Measurements from ENCODE around the gene CDK5.

The CDK5 gene

GRCh38 chr7:151086802-151087244 is 29.1 kb upstream of the CDK5 start:
- DNase-seq, result peak; percentile 11

DNA sequence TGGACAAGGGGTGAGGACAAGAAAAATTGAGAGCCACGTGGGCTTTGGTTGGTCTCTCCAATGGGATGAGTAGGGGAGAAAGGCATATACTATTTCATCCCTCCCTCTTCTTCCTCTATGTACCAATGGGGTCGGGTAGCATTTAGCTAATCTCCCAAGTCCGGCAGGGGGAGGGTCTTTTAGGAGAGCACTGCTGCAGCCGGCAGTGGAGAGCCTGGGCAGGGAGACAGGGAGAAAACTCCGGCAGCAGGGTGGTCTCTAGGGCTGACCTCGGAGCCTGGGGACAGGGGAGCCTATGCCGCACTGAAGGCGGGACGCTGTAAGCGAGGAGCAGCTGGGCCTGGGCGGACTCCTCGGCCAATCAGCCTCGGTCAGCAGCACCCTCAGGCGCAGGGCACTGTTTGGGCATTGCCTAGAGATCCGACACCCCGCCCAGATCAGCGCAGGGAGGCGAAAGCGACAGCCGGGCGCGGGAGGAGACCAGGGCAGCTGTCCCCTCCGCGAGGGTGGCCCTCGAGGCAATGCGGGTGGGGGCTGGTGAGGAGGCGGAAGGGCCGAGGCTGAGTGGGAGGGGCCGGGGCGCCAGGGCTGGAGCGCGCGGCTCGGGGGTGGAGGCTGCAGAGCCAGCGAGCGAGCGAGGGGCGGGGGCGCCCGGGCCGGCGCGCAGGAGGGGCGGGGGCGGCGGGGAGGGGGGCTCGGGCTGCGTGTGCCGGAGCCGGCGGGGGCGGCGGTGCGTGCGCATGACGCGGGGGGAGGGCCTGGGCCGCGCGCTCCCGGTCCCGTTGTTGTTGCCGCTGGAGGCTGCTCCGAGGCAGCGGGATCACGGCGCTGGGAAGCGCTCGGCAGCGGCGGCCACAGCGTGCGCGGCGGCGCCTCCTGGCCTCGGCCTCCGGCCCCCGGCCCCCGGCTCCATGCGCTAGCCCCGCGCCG is 28.3 kb upstream of the CDK5 start, which contains the start of gene AGAP3:
TSS of gene AGAP3 (plus strand) at position 785 of the 930 bp plus-strand sequence. CDS start 267 bp downstream, outside the sequence.
- DNase-seq, result peak; percentile 52

- no peak for DNase-seq
These were observed 27.6 kb upstream of the CDK5 start for GRCh38 chr7:151085329-151085690.

DNA sequence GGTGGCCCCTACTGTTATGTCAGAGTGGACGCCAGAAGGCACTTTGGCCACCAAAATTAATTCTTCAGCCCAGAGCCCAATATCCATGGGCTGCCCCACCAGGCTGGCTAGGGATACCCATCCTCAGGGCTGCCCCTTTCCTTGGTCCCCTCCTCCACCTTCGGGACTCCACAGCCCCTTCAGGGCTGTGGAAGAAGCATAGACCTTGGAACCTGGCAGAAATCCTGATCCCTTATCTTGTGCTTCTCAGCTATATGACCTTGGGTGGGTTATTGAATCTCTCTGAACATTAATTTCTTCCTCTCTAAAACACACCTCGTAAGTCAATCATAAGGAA is 26.1 kb upstream of the CDK5 start:
- DNase-seq, result no peak

DNA sequence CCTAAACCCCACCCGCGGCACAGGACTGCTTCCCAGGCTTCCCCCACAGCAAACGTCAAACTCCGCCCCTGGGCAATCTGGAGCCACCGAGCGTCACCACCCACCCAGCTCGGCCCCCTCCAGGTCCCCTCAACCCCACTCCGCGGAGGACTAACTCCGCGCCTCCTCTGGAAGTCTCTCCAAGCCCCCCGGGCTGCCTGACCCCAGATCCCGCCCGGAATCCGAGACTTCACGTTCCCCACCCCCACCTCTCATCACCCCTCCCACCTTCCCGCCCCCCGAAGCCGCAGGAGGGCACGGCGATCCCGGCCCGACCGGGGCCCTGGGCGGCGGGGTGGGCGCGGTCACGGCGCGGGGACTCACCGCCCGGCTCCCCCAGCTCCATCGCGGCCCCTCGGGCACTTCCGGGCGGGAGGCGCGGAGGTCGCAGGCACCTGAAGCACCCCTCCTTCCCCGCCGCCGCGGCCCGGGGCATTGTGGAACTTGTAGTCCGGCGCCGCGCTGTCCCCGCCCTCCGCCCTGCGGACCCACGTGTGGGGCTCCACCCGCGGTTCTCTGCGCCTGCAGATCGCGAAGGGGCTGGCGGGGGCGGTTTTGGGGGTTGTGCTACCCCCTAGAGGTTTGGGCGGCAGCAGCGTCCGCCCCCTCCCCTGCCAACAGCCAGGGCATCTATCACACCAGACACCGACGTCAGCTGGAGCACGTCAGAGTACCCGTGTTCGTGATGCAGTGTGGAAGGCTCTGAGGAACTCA is 25.6 kb upstream of the CDK5 start, which contains the start of gene TMUB1:
TSS of gene TMUB1 (minus strand) at position 423 of the 753 bp plus-strand sequence. CDS start 930 bp downstream, outside the sequence.
- peak; percentile 52 for DNase-seq

DNA sequence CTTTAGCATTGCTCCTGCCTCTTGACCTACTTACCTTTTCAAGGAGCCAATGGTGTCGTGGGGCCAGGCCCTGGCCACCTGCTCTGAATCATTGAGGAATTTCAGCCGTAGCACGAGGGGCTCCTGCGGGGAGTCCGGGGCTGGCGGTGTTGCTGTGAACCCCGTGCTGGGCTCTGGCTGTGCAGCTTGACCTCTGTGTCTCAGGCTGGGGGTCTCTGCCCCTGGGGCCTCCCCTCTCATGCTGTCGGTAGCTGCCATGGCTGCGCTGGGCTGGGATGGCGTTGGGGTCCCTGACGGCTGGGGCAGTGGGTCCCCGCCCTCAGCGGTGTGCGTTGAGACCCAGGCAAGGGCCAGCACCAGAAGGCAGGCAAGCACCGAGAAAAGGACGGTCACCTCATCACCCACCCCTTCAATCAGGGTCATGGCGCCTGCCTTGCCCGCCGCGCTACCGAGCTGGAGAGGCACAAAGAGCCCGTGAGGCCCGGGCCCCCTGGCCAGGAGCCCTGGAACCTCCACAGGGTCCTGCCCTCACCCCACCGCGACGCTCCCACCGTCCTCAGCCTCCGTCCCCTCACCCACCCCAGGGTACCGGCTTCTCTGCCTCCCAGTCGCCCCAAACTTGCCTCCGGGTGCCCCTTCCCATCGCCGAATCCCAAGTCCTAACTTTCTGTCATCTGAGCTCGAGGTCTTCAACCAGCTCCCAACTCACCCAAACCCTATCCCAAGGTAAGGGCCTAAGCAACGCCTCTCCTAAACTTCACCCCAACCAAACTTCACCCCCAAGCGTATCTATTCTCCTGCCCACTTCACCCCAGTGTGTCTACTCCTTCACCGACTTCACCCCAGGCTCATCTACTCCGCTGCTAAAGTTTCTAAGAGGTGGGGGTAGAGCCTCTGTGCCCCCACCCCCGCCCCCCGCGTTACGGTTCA is 24.7 kb upstream of the CDK5 start:
- DNase-seq, result no peak

DNA sequence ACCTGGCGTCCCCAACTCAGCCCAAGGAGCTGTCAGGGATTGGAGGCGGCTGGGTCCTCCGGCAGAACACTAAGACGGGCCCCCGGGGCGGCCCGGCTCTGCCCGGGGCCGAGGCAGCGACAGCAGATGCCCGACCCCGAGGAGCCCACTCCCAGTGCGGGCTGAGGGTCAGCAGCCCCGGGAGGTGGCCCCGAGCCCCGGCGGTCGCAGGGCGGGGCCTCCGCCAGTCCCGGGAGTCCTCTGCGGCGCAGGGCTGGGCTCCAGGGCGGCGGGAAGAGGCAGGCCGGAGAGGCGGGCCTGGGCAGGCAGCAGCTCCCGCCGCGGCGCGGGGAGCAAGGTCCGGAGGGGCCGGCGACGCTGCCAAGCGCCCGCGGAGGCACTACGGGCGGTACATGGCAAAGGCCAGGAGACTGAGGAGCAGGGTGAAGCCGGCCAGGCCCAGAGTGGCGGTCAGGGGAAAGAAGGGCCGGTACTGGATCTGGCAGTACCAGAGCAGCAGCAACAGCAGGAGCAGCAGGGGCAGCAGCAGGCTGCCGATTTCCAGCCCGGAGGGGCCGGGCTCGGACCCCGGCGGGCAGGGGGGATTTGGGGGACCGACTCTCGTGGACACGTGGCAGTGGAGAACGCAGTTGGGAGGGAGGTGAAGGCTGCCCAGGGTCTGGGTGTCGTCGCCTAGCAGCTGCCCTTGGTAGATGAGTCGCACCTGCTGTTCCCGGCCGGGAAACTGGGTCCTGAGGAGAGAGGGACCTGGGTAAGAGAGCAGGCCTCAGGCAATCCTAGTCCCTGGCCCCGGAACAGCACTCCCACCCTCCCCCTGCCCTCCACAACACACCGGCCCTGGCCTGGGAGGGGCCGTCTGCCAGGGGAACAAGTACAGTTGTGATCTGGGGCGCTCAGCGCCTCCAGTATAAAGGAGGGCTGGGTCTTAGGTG is 23.7 kb upstream of the CDK5 start:
- no peak for DNase-seq

- DNase-seq, result peak; percentile 81
These were observed 22.9 kb upstream of the CDK5 start, which contains the start of gene FASTK for GRCh38 chr7:151080522-151081169. Gene FASTK (minus strand): TSS chr7:151080809. CDS start chr7:151080766, 43 bp downstream.

GRCh38 chr7:151080067-151080521 is 22.4 kb upstream of the CDK5 start:
- DNase-seq, result peak; percentile 14

DNA sequence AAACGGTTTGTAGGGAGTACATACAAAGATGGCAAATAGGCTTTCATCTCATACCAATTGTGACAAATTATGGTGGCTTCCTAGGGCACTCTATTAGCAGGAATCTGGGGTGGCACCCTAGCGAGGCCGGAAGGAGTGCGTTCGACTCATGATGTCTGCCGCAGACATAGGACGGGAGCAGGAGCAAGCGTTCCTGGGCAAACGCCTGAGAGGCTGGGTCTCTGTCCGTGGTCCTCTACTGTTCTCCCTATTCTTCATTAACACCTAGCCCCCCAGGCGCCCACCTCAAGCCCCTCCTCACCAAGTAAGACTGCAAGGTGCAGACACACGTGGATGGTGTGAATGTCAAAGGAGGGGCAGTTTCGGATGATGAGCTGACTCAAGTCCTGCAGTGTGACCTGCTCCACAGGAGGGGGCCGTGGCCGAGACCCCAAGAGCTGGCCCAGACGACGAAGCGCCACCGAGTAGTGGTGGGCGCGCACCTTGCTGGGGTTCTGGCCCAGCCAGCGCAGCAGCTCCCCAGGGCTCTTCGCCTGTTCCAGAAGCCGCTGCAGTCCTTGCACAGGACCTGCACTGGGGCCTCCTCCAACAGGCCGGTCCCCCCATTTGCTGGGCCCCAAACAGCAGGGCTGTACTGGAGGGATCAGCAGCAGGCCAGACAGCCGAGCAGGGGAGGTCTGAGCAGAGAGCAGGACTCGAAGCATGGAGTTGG is 21.7 kb upstream of the CDK5 start:
- DNase-seq, result no peak

DNA sequence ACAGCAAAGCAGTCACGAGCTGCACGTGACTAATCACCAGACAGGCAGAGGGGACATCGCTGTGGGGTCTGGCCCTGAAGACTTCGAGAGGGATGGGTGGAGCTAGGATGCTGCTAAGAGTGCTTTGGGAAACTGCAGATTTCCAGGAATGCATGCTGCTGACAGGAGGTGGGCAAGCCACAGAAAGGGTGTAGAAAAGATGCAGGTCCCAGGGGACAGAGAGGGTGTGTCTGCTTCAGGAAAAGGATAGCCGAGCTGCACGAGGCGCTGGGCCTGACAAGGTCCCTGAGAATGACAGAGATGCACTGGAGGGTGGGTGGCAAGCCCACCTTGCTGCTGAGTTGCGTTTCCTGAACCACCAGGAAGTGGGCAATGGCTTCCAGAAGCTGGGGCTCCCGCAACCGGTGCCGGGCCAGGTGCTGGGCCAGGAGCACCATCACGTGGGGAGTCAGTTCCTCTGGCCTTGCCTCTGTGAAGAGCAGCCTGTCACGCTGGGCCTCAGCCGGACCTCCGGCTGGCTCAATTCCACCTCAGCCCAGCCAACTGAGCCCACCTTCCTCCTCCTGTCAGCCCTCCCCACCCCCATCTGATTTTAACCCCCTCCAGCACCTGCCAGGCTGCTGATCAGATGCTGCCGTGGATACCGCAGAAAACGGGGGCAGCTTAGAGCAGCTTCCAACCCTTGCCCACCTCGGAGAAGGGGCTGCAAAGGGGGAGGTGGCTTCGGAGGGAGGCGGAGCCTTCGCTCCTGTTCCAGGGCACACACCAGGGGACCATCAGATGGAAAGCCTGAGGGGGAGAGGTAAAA is 20.7 kb upstream of the CDK5 start:
- no peak for DNase-seq

DNA sequence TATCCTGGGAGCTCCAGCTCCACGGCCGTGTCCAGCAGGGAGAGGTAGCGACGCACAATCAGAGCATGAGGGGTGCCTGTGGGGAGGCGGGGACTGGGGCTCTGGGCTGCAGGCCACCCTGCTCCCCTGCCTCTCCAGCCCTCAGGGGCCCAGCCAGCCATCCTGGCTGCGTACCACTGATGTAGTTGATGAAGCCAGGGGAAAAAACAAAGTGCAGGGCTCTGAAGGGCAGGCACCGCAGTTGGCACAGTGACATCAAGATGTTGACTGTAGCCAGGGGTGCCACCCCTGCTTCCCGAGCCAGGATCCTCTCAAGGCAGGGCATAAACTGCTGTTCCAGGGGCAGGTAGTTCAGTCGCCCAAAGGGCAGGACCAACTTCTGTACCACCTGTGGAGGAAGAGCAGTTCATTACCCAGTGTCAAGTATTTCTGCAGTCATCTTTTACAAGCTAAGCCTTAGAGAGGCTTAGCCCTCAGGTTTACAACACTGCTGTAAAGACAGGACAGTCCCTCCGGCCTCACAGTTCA is 20.1 kb upstream of the CDK5 start:
- DNase-seq, result no peak

DNA sequence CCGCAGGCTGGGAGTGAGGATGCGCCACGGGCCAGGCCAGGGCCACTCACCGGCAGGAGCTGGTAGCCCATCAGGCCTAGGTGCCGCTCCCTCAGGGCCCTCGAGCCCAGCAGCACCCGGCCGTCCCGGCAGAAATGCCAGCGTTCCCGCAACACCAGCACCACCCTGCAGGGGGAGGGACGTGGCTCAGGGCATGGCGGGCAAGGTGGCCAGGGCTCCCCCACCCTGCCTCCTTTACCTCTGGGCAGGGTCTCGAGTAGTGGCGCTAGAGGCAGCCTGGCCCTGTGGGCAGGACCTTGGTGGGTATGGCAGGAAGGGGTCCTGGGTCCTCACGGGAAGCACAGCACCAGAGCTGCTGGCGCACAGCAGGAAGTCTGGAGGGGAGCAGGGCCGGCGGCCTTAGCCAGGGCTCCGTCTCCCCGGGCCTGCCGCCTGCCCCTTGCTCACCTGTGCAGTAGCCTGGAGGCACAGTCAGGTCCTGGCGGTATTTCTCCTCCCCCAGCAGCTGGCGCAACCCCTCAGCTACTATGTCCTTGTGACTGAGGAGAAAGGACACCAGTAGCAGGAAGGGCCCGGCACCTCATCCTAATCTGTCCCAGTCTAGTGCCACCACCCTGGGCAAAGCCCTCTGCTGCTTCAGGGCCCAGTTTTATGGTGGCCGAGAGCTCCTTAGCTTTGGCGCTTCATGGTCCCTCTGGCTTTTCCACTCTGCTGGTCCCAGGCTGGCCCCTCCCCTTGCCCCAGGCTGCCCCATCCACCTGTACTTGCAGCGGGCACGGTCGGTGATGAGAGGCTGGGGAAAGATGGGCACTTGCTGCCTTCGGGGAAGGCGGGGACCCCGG is 19.4 kb upstream of the CDK5 start:
- no peak for DNase-seq

DNA sequence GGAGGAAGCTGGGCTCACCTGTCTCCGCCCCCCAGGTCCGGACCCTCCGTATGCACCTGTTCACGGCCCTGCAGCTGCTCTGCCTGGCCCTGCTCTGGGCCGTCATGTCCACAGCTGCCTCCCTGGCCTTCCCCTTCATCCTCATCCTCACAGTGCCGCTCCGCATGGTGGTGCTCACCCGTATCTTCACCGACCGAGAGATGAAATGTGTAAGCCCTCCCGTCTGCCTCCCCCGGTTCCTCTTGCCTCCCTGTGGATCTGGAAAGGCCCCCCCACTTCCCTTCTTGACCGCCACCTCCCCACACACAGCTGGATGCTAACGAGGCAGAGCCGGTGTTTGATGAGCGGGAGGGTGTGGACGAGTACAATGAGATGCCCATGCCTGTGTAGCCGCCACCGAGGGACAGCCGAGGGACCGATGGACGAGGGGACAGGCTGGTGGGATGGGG is 18.3 kb upstream of the CDK5 start:
- no peak for DNase-seq

GRCh38 chr7:151075662-151075971 is 17.9 kb upstream of the CDK5 start:
- no peak for DNase-seq

DNA sequence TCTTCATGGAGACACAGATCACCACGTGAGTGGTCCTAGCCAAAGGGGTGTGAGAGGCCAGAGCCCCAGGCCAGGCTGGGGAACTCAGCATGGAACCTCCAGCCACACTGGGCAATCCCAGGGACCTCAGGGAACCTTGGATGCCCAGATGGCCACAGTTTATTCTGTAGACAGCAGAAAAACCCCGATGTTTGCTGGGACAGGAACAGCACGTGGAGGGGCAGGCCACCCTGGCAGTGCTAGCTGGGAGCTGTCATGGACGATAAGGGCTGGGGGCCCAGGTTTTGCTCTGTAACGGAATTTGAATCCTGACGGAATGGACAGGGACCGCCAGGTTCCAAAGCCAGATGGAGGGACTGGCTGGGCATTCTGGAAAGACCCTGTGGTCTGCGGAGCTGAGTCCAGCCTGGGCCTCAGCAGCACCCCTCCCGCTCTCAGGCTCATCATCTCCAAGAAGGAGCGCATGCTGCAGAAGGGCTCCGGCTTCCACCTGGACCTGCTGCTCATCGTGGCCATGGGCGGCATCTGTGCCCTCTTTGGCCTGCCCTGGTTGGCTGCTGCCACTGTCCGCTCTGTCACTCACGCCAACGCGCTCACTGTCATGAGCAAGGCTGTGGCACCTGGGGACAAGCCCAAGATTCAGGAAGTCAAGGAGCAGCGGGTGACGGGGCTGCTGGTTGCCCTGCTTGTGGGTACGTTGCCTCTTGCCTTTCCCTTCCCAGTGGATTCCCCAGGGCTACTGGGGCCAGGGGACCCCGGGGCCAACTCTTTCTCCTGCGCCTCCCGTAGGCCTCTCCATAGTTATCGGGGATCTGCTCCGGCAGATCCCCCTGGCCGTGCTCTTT is 17.3 kb upstream of the CDK5 start:
- no peak for DNase-seq

- DNase-seq, result no peak
These were observed 16.3 kb upstream of the CDK5 start for GRCh38 chr7:151073990-151074389.
